22Rv1 (cell line): ENCODE data around the gene F12.

Experiments used
- ZFX ChIP-seq: fragments of 450-650 bp; IDR thresholded peaks from 2 replicates; pipeline ENCODE4 v1.6.1; 2017; ENCODE audit warnings: antibody characterized with exemption, borderline replicate concordance
- TF ChIP-seq, protein P1 (sequence below): fragments of 450-650 bp; IDR thresholded peaks from 2 replicates; pipeline ENCODE4 v1.5.1; 2017; ENCODE audit warnings: mild to moderate bottlenecking

DNA sequence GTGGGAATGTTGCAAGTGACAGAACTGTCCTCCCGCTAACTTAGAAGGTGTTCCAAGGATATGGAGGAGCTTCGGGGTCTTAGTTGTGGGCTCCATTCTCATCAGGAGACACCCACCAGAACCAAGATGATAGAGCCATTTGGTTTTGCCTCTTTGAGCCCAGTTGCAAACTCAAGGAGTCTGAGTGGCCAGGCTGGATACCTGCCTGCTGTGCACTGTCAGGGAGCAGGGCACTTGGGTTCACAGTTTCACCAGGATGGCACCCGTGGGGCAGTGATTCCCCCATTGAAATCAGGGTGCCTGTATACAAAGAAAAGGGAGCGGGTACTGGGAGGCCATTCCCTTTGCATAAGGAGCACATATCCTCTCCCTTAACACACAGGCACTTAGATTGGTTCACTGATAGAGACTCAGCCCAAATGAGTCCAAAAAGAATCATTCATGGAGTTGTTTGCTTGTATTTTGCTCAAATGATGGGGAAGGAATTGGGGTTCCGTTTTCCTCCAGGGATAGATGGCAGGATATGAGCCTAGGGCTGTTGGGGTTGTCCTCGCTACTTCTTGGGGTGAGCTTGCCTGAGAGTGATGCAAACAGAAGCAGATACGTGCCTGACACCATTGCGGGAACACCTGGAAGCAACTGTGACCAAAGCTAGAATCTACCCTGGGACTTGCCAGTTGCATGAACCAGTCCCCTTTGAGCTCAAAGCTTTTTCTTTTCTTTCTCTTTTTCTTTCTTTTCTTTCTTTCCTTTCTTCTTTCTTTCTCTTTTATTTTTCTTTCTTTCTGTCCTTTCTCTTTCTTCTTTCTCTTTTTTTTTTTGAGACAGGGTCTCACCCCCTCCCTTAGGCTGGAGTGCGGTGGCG is 35.9 kb upstream of the F12 start:
- TF ChIP-seq, protein P1, sequence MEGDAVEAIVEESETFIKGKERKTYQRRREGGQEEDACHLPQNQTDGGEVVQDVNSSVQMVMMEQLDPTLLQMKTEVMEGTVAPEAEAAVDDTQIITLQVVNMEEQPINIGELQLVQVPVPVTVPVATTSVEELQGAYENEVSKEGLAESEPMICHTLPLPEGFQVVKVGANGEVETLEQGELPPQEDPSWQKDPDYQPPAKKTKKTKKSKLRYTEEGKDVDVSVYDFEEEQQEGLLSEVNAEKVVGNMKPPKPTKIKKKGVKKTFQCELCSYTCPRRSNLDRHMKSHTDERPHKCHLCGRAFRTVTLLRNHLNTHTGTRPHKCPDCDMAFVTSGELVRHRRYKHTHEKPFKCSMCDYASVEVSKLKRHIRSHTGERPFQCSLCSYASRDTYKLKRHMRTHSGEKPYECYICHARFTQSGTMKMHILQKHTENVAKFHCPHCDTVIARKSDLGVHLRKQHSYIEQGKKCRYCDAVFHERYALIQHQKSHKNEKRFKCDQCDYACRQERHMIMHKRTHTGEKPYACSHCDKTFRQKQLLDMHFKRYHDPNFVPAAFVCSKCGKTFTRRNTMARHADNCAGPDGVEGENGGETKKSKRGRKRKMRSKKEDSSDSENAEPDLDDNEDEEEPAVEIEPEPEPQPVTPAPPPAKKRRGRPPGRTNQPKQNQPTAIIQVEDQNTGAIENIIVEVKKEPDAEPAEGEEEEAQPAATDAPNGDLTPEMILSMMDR = no peak
- no peak for TF ChIP-seq ZFX
